ENCODE measurements around the gene MSH3. TPM values are rescaled to one million over a fixed set of nuclear protein-coding genes. Genes with fewer than 3 reads are reported as not detected.
"Not testable (repeated sequence)": the region's sequence is repeated elsewhere in the genome, so short reads cannot be mapped to it uniquely, and the experiment has no call there.

Gene MSH3
- total RNA-seq, 3 donors from 2014 or later (not counting 1 experiment from before 2014, with no cell fraction given) = 11.6 to 17.1 (median 15.5) TPM

- not testable (repeated sequence) for H3K27me3 ChIP-seq (ENCODE audit: control insufficient read depth, insufficient read depth, low read length); H3K27me3 Mint-ChIP-seq (ENCODE audit: low read depth in 2 of 2); H3K36me3 ChIP-seq (ENCODE audit: control insufficient read depth, insufficient read depth, low read length); H3K4me3 Mint-ChIP-seq; H3K4me3 ChIP-seq (ENCODE audit: low read length); H3K9me3 Mint-ChIP-seq; H3K27ac ChIP-seq (ENCODE audit: low read length)
- Mint-ChIP-seq H3K4me1 (peaks cover 28 to 37% of the 10 kb centered on the region in 2 donors), H3K36me3 (peaks cover 35% of the 10 kb centered on the region), H3K27ac (peak overlapping the region in 1 of 2 donors; percentile 25)
- H3K4me1 ChIP-seq (ENCODE audit: control insufficient read depth, insufficient read depth, low read length) = peaks cover 16% of the 10 kb centered on the region
- intact Hi-C loops (cut with micrococcal nuclease) = loop anchor here (5.0 kb wide), 1 partner anchor 89 kb away; no protein-coding TSS in a partner anchor
- peak; percentile 10 to 45 for DNase-seq
- peaks cover 12% of the 10 kb centered on the region for H3K9me3 ChIP-seq (ENCODE audit: control insufficient read depth, insufficient read depth, low read length)
- 66% methylated on average over 8 of the region's 8 CpGs for WGBS (ENCODE audit: insufficient coverage)
- ATAC-seq = peak; percentile 64 to 87 (median 85)
Observed at GRCh38 chr5:80846422-80846821, 192.0 kb downstream of the MSH3 start.

GRCh38 chr5:80850168-80850567 is 195.7 kb downstream of the MSH3 start:
- peaks cover 12% of the 10 kb centered on the region for H3K9me3 ChIP-seq (ENCODE audit: control insufficient read depth, insufficient read depth, low read length)
- H3K4me1 ChIP-seq (ENCODE audit: control insufficient read depth, insufficient read depth, low read length) = peaks cover 16% of the 10 kb centered on the region
- H3K27me3 Mint-ChIP-seq (ENCODE audit: low read depth in 2 of 2); H3K27ac Mint-ChIP-seq; H3K36me3 ChIP-seq (ENCODE audit: control insufficient read depth, insufficient read depth, low read length); H3K27me3 ChIP-seq (ENCODE audit: control insufficient read depth, insufficient read depth, low read length); H3K27ac ChIP-seq (ENCODE audit: low read length); ATAC-seq; H3K4me3 Mint-ChIP-seq; DNase-seq; intact Hi-C loops (cut with micrococcal nuclease); H3K9me3 Mint-ChIP-seq; H3K4me3 ChIP-seq (ENCODE audit: low read length): not testable (repeated sequence)
- Mint-ChIP-seq H3K36me3 (peaks cover 29% of the 10 kb centered on the region), H3K4me1 (peaks cover 18 to 20% of the 10 kb centered on the region in 2 donors)
- WGBS (ENCODE audit: insufficient coverage) = 100% methylated on average over 1 of the region's 1 CpG

- Mint-ChIP-seq H3K9me3 (peaks cover 3 to 6% of the 10 kb centered on the region in 2 donors), H3K36me3 (peaks cover 40% of the 10 kb centered on the region), H3K27ac (no peak overlapping the region), H3K4me3 (no peak overlapping the region), H3K4me1 (no peaks in the 10 kb centered on the region), H3K27me3 (ENCODE audit: low read depth in 2 of 2) (no peaks in the 10 kb centered on the region)
- WGBS (ENCODE audit: insufficient coverage) = 75% methylated on average over 3 of the region's 3 CpGs
- DNase-seq (no peak), ATAC-seq (no peak)
- TF ChIP-seq CTCF (IDR thresholded peaks at IDR 0.05) = no peak
- Histone ChIP-seq H3K27me3 (ENCODE audit: control insufficient read depth, insufficient read depth, low read length) (no peaks in the 10 kb centered on the region), H3K36me3 (ENCODE audit: control insufficient read depth, insufficient read depth, low read length) (peaks cover 22% of the 10 kb centered on the region), H3K27ac (ENCODE audit: low read length) (no peak overlapping the region), H3K9me3 (ENCODE audit: control insufficient read depth, insufficient read depth, low read length) (peaks cover 12% of the 10 kb centered on the region), H3K4me3 (ENCODE audit: low read length) (no peak overlapping the region), H3K4me1 (ENCODE audit: control insufficient read depth, insufficient read depth, low read length) (no peaks in the 10 kb centered on the region)
- intact Hi-C loops (cut with micrococcal nuclease) = no loop called here
Observed at GRCh38 chr5:80852331-80853245, 198.1 kb downstream of the MSH3 start.

GRCh38 chr5:80853413-80853812 is 199.0 kb downstream of the MSH3 start:
- 92% methylated on average over 1 of the region's 2 CpGs for WGBS (ENCODE audit: insufficient coverage)
- H3K36me3 ChIP-seq (ENCODE audit: control insufficient read depth, insufficient read depth, low read length) = peaks cover 21% of the 10 kb centered on the region
- no peaks in the 10 kb centered on the region for H3K4me1 ChIP-seq (ENCODE audit: control insufficient read depth, insufficient read depth, low read length)
- H3K9me3 ChIP-seq (ENCODE audit: control insufficient read depth, insufficient read depth, low read length) = peaks cover 12% of the 10 kb centered on the region
- ATAC-seq (no peak), DNase-seq (no peak)
- Mint-ChIP-seq H3K27ac (no peak overlapping the region), H3K4me3 (no peak overlapping the region), H3K9me3 (peaks cover 3 to 6% of the 10 kb centered on the region in 2 donors), H3K4me1 (no peaks in the 10 kb centered on the region), H3K27me3 (ENCODE audit: low read depth in 2 of 2) (no peaks in the 10 kb centered on the region), H3K36me3 (peaks cover 36% of the 10 kb centered on the region)
- no peaks in the 10 kb centered on the region for H3K27me3 ChIP-seq (ENCODE audit: control insufficient read depth, insufficient read depth, low read length)
- no peak overlapping the region for H3K27ac ChIP-seq (ENCODE audit: low read length)
- TF ChIP-seq CTCF (IDR thresholded peaks at IDR 0.05) = no peak
- intact Hi-C loops (cut with micrococcal nuclease) = no loop called here
- H3K4me3 ChIP-seq (ENCODE audit: low read length) = no peak overlapping the region

Data from natural killer cell (primary cell).